ENCODE data around the gene EXOC3L4. TPM values are rescaled to one million over a fixed set of nuclear protein-coding genes. Genes with fewer than 3 reads are reported as not detected.

EXOC3L4 gene
- total and polyA plus RNA-seq, 9 donors = 0.33 to 1.2 (median 0.85) TPM; not detected in 3

DNA sequence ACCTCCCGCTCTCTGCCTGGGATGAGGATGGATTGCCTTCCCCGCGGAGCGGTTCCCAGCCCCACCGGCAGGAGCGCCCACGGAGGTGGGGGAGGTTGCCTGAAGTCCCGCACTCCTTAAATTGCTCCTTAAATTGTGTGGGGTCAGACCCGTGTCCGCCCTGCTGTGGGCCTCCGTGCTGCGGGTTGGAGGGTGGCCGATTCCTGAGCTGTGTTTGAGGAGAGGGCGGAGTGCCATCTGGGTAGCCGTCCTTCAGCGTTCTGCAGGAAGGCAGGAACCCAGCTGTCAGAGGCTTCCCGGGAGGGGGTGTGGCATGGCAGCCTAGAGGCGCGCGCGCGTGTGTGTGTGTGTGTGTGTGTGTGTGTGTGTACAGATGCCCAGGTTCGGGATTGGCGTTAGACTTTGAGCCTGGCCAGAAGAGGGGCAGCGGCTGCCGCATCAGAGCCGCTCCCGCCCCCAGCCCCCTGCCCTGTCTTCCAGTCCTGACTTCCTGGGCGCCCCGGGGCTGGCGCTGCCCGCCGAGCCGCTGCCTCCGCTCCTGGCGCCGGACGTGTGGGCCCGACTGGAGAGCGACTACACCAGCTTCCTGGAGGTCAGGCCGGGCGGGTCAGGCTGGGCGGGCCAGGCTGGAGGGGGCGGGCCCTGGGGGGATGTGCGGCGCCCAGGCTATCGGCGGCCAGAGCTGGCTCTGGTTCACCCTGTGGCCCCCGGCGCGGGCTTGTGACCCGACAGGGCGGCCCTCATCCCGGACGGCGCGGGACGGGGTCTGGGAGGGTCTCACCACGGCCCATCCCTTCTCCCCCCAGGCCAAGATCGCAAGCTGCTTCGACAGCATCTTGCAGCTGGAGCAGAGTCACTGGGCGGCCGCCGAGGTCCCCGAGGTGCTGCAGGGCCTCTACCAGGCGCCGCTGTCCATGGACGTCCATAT lies 9.2 kb downstream of the EXOC3L4 start:
- intact Hi-C loops (cut with DNase I) = loop anchor here in 3 of 4 donors (2.0 to 5.0 kb wide), 4 partner anchors 83 to 189 kb away; no protein-coding TSS in a partner anchor
- Histone ChIP-seq H3K4me1 (ENCODE audit: insufficient read depth) (peaks cover 6% of the 10 kb centered on the region), H3K27me3 (no peaks in the 10 kb centered on the region), H3K36me3 (no peaks in the 10 kb centered on the region), H3K9me3 (no peaks in the 10 kb centered on the region), H3K4me3 (peak overlapping the region; percentile 6), H3K27ac (no peak overlapping the region)
- 2 to 7% (median 5%) methylated on average over 42 to 68 of the region's 68 CpGs for WGBS, 3 donors
- TF ChIP-seq POLR2A (IDR thresholded peaks at IDR 0.05) (no peak), EP300 (IDR thresholded peaks at IDR 0.05) (no peak)
- TF ChIP-seq, protein P1, sequence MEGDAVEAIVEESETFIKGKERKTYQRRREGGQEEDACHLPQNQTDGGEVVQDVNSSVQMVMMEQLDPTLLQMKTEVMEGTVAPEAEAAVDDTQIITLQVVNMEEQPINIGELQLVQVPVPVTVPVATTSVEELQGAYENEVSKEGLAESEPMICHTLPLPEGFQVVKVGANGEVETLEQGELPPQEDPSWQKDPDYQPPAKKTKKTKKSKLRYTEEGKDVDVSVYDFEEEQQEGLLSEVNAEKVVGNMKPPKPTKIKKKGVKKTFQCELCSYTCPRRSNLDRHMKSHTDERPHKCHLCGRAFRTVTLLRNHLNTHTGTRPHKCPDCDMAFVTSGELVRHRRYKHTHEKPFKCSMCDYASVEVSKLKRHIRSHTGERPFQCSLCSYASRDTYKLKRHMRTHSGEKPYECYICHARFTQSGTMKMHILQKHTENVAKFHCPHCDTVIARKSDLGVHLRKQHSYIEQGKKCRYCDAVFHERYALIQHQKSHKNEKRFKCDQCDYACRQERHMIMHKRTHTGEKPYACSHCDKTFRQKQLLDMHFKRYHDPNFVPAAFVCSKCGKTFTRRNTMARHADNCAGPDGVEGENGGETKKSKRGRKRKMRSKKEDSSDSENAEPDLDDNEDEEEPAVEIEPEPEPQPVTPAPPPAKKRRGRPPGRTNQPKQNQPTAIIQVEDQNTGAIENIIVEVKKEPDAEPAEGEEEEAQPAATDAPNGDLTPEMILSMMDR (IDR thresholded peaks at IDR 0.05) = no peak
- peak in 1 of 5 donors; percentile 66 for DNase-seq

DNA sequence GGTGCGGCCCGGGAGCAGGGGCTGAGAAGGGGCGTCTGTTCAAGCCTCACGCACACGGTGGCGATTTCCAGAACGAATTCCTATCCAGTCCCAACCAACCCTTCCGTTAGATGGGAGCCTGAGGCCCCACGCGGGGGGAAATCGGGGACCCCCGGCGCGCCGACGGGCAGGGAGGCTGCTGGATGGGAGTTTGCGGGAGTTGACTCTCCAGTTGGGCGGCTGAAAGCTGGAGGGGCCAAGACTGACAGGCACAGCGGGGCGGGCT lies 9.8 kb downstream of the EXOC3L4 start:
- intact Hi-C loops (cut with DNase I) = loop anchor here in 3 of 4 donors (2.0 to 5.0 kb wide), 4 partner anchors 82 to 188 kb away; no protein-coding TSS in a partner anchor
- Histone ChIP-seq H3K4me1 (ENCODE audit: insufficient read depth) (peaks cover 6% of the 10 kb centered on the region), H3K27ac (no peak overlapping the region), H3K9me3 (no peaks in the 10 kb centered on the region), H3K27me3 (no peaks in the 10 kb centered on the region), H3K36me3 (no peaks in the 10 kb centered on the region), H3K4me3 (no peak overlapping the region)
- WGBS, 3 donors = 3 to 7% (median 5%) methylated on average over 13 to 20 of the region's 20 CpGs
- TF ChIP-seq, protein P1 (IDR thresholded peaks at IDR 0.05) = no peak
- TF ChIP-seq EP300 (IDR thresholded peaks at IDR 0.05) (no peak), POLR2A (IDR thresholded peaks at IDR 0.05) (no peak)
- DNase-seq = no peak

DNA sequence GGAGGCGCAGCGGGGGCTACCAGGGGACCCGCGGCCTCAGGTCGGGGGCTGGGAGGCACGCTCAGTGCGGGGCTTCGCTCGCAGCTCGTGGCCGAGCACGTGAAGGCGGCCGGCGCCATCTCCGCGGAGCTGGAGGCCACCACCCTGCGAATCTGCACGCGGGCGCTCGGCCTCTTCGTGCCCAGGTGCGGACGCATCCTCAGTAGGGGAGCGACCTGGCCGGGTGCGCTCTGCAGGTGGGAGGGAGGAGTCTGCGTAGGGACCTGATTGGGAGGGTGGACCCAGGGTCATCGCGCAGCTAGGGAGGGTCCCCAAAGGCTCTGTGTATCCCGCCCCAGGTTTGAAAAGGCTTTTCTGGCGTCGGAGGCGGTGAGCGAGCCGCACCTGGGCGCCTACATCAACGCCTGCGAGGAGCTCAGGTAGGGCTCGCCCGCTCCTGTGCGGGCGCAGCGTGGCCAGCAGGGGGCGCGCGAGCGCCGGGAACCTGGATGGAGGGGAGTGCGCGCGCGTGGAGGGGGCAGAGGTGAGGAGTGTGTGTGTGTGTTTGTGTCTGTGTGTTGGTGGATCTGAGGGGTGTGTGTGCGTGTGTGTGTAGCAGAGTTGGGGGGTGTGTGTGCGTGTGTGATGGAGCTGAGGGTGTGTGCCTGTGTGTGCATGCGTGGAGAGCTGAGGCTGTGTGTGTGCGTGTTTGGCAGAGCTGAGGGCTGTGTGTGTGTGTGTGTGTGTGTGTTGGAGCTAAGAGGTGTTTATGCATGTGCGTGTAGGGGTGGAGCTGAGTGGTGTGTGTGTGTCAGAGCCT lies 10.3 kb downstream of the EXOC3L4 start:
- Histone ChIP-seq H3K27ac (no peak overlapping the region), H3K9me3 (no peaks in the 10 kb centered on the region), H3K4me1 (ENCODE audit: insufficient read depth) (peaks cover 9% of the 10 kb centered on the region), H3K36me3 (no peaks in the 10 kb centered on the region), H3K4me3 (no peak overlapping the region), H3K27me3 (no peaks in the 10 kb centered on the region)
- no peak for TF ChIP-seq POLR2A (IDR thresholded peaks at IDR 0.05)
- TF ChIP-seq, protein P1 (IDR thresholded peaks at IDR 0.05) = peak; percentile 92 to 98 (median 97)
- TF ChIP-seq EP300 (IDR thresholded peaks at IDR 0.05) = no peak
- intact Hi-C loops (cut with DNase I) = loop anchor here (2.0 to 5.0 kb wide), 5 partner anchors 82 to 187 kb away; no protein-coding TSS in a partner anchor
- WGBS, 3 donors = 3 to 5% (median 4%) methylated on average over 46 to 59 of the region's 59 CpGs
- peak; percentile 67 to 84 (median 82) for DNase-seq

DNA sequence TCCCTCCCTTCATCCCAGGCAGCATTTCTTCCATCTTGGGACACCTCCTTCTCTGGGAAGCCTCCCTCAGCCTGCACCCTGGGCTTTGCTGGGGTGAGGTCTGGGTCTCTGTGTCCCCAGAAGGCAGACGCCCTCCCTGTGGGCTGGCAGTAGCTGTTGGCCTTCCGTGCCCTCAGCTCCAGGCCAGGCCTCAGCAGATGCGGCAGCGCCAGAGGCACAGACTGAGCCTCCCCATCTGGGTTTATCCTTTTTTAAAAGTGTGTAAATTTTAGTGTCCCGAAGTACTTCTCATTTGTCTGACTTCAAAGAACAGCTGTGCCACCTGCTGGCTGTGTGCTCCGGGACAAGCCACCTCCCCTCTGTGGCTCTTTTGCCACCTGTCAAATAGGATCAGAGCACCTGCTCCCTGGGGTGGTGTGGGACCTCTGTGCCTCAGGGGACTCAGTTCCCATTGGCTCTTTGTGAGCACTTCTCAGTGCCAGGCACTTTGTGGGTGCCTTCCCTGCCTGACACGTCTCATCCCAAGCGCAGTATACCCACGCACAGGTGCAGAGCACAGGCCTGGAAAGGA lies 11.1 kb downstream of the EXOC3L4 start:
- Histone ChIP-seq H3K4me3 (no peak overlapping the region), H3K27ac (no peak overlapping the region), H3K27me3 (no peaks in the 10 kb centered on the region), H3K36me3 (no peaks in the 10 kb centered on the region), H3K4me1 (ENCODE audit: insufficient read depth) (peaks cover 16% of the 10 kb centered on the region), H3K9me3 (no peaks in the 10 kb centered on the region)
- intact Hi-C loops (cut with DNase I) = loop anchor here (2.0 to 5.0 kb wide), 6 partner anchors 79 to 187 kb away; no protein-coding TSS in a partner anchor
- DNase-seq = no peak
- 82 to 86% (median 82%) methylated on average over 9 of the region's 9 CpGs for WGBS, 3 donors
- TF ChIP-seq, protein P1 (IDR thresholded peaks at IDR 0.05) = no peak
- TF ChIP-seq EP300 (IDR thresholded peaks at IDR 0.05) = no peak
- TF ChIP-seq POLR2A (IDR thresholded peaks at IDR 0.05) = no peak

All from ovary (tissue), 9 donors.